GM18907 (cell line): Measurements from ENCODE around the gene PRDM16.

Experiments
- ATAC-seq: cut with Tn5 transposase; IDR thresholded peaks from one replicate; pipeline ENCODE4 v1.9.1; 2021; ENCODE audit warnings: mild to moderate bottlenecking, moderate library complexity; ENCODE audit not compliant: unreplicated experiment

Gene PRDM16

GRCh38 chr1:3403011-3403345 lies 334.0 kb downstream of the PRDM16 start:
- no peak for ATAC-seq

- no peak for ATAC-seq
Observed at GRCh38 chr1:3403388-3404231, 334.6 kb downstream of the PRDM16 start.

- no peak for ATAC-seq
Observed at GRCh38 chr1:3404301-3404700, 335.3 kb downstream of the PRDM16 start.

- no peak for ATAC-seq
Observed at GRCh38 chr1:3404801-3405200, 335.8 kb downstream of the PRDM16 start.

- ATAC-seq = no peak
Observed at GRCh38 chr1:3405491-3405890, 336.5 kb downstream of the PRDM16 start.

- ATAC-seq = no peak
Observed at GRCh38 chr1:3405974-3406867, 337.2 kb downstream of the PRDM16 start.

- no peak for ATAC-seq
Observed at GRCh38 chr1:3407021-3407420, 338.0 kb downstream of the PRDM16 start.

GRCh38 chr1:3408751-3409266 lies 339.8 kb downstream of the PRDM16 start:
- ATAC-seq = no peak

- no peak for ATAC-seq
Observed at GRCh38 chr1:3409366-3410141, 340.6 kb downstream of the PRDM16 start.

GRCh38 chr1:3410142-3410925 lies 341.3 kb downstream of the PRDM16 start:
- no peak for ATAC-seq

- ATAC-seq = no peak
Observed at GRCh38 chr1:3411806-3412205, 342.8 kb downstream of the PRDM16 start.

- ATAC-seq = no peak
Observed at GRCh38 chr1:3412376-3412775, 343.4 kb downstream of the PRDM16 start.

- ATAC-seq = no peak
Observed at GRCh38 chr1:3413975-3414710, 345.1 kb downstream of the PRDM16 start.

GRCh38 chr1:3415260-3416090 lies 346.5 kb downstream of the PRDM16 start:
- ATAC-seq = no peak

GRCh38 chr1:3417082-3417739 lies 348.2 kb downstream of the PRDM16 start:
- ATAC-seq = no peak

GRCh38 chr1:3417934-3418333 lies 348.9 kb downstream of the PRDM16 start:
- ATAC-seq = no peak

- ATAC-seq = no peak
Observed at GRCh38 chr1:3418600-3418999, 349.6 kb downstream of the PRDM16 start.
